ENCODE measurements around the gene SFTA2. TPM values are rescaled to one million over a fixed set of nuclear protein-coding genes. Genes with fewer than 3 reads are reported as not detected.
"Not testable (repeated sequence)": the region's sequence is repeated elsewhere in the genome, so short reads cannot be mapped to it uniquely, and the experiment has no call there.

SFTA2 gene
- polyA plus RNA-seq, 1 donor from 2014 or later = not detected

- Histone ChIP-seq H4K20me1 (ENCODE audit: insufficient read depth) (no peaks in the 10 kb centered on the region), H3K27ac (ENCODE audit: low read length) (no peak overlapping the region), H3K4me2 (ENCODE audit: low read length) (peak overlapping the region; percentile 83), H3K79me2 (replicated peaks; ENCODE audit: insufficient read depth, low read length) (peaks cover 10% of the 10 kb centered on the region), H3K9me3 (ENCODE audit: low read length) (no peaks in the 10 kb centered on the region), H3K9me2 (ENCODE audit: insufficient read depth, low read length) (no peaks in the 10 kb centered on the region), H3K4me3 (ENCODE audit: low read length) (peak overlapping the region; percentile 75), H3K36me3 (ENCODE audit: insufficient read depth, low read length) (no peaks in the 10 kb centered on the region), H3K27me3 (ENCODE audit: insufficient read depth, low read depth, low read length) (no peaks in the 10 kb centered on the region), H3F3A (ENCODE audit: insufficient read depth, low read length, poor library complexity, severe bottlenecking) (no peaks in the 10 kb centered on the region), H3K9ac (ENCODE audit: low read length) (peak overlapping the region; percentile 82), H2AFZ (ENCODE audit: low read depth, low read length) (no peak overlapping the region)
- TF ChIP-seq MXI1 (conservative IDR thresholded peaks at IDR 0.05; ENCODE audit: poor library complexity, severe bottlenecking) (no peak), TAF1 (IDR thresholded peaks at IDR 0.05; ENCODE audit: low read depth) (no peak), RAD21 (conservative IDR thresholded peaks at IDR 0.05) (no peak), EZH2 (IDR thresholded peaks at IDR 0.05; ENCODE audit: borderline replicate concordance, insufficient read depth, low read length, poor library complexity, severe bottlenecking) (no peak), CTCF (IDR thresholded peaks at IDR 0.05; ENCODE audit: poor library complexity, severe bottlenecking) (no peak)
Measured at GRCh38 chr6:30908700-30909099, 23.3 kb downstream of the SFTA2 start.

GRCh38 chr6:30907758-30908591, 24.0 kb downstream of the SFTA2 start, which contains the start of gene GTF2H4:
GTF2H4 (plus strand) TSS chr6:30908207.
- no peaks in the 10 kb centered on the region for H3K36me3 ChIP-seq (ENCODE audit: insufficient read depth, low read length)
- no peaks in the 10 kb centered on the region for H3F3A ChIP-seq (ENCODE audit: insufficient read depth, low read length, poor library complexity, severe bottlenecking)
- H3K9me2 ChIP-seq (ENCODE audit: insufficient read depth, low read length) = no peaks in the 10 kb centered on the region
- H3K9me3 ChIP-seq (ENCODE audit: low read length) = no peaks in the 10 kb centered on the region
- H2AFZ ChIP-seq (ENCODE audit: low read depth, low read length) = peak within 1 kb of the TSS; percentile 97
- H3K79me2 ChIP-seq (replicated peaks; ENCODE audit: insufficient read depth, low read length) = peaks cover 10% of the 10 kb centered on the region
- peak within 1 kb of the TSS; percentile 83 for H3K4me2 ChIP-seq (ENCODE audit: low read length)
- H3K27ac ChIP-seq (ENCODE audit: low read length) = peak within 1 kb of the TSS; percentile 67
- TF ChIP-seq EP300 (conservative IDR thresholded peaks at IDR 0.05; ENCODE audit: poor library complexity, severe bottlenecking) (peak; percentile 29), MXI1 (conservative IDR thresholded peaks at IDR 0.05; ENCODE audit: poor library complexity, severe bottlenecking) (peak; percentile 78), EZH2 (IDR thresholded peaks at IDR 0.05; ENCODE audit: borderline replicate concordance, insufficient read depth, low read length, poor library complexity, severe bottlenecking) (no peak), REST (IDR thresholded peaks at IDR 0.05; ENCODE audit: borderline replicate concordance) (no peak), TAF1 (IDR thresholded peaks at IDR 0.05; ENCODE audit: low read depth) (peak; percentile 31), CTCF (IDR thresholded peaks at IDR 0.05; ENCODE audit: poor library complexity, severe bottlenecking) (peak; percentile 34), RAD21 (conservative IDR thresholded peaks at IDR 0.05) (no peak), POLR2AphosphoS5 (IDR thresholded peaks at IDR 0.05) (peak; percentile 45), SMC3 (conservative IDR thresholded peaks at IDR 0.05; ENCODE audit: poor library complexity) (peak; percentile 61)
- H4K20me1 ChIP-seq (ENCODE audit: insufficient read depth) = no peaks in the 10 kb centered on the region
- no peaks in the 10 kb centered on the region for H3K27me3 ChIP-seq (ENCODE audit: insufficient read depth, low read depth, low read length)
- peak within 1 kb of the TSS; percentile 82 for H3K9ac ChIP-seq (ENCODE audit: low read length)
- peak within 1 kb of the TSS; percentile 75 for H3K4me3 ChIP-seq (ENCODE audit: low read length)

GRCh38 chr6:30907290-30907757, 24.6 kb downstream of the SFTA2 start:
- H3K27ac ChIP-seq (ENCODE audit: low read length); H2AFZ ChIP-seq (ENCODE audit: low read depth, low read length); H3K9ac ChIP-seq (ENCODE audit: low read length); H4K20me1 ChIP-seq (ENCODE audit: insufficient read depth); H3K27me3 ChIP-seq (ENCODE audit: insufficient read depth, low read depth, low read length); H3K9me2 ChIP-seq (ENCODE audit: insufficient read depth, low read length); H3K4me2 ChIP-seq (ENCODE audit: low read length); H3K9me3 ChIP-seq (ENCODE audit: low read length); H3K79me2 ChIP-seq (replicated peaks; ENCODE audit: insufficient read depth, low read length); H3F3A ChIP-seq (ENCODE audit: insufficient read depth, low read length, poor library complexity, severe bottlenecking); H3K36me3 ChIP-seq (ENCODE audit: insufficient read depth, low read length): not testable (repeated sequence)
- H3K4me3 ChIP-seq (ENCODE audit: low read length) = peak overlapping the region; percentile 75
